Ascending aorta (tissue), 2 donors: Measurements from ENCODE around the gene OR2Z1. TPM values are rescaled to one million over a fixed set of nuclear protein-coding genes. Genes with fewer than 3 reads are reported as not detected.

Experiments
- DNase-seq, 2 donors: peaks; one replicate each; pipeline ENCODE4 v3.0.0-alpha.2; 2019; ENCODE audit warnings: low spot score in 2 of 2
- H3K27ac ChIP-seq, 2 donors: fragments of 200-600 bp; sonication (generic); one replicate each; pipeline ENCODE4 v1.5.1; 2016 to 2017; ENCODE audit warnings: mild to moderate bottlenecking in 1 of 2
- H3K27me3 ChIP-seq: fragments of 200-600 bp; sonication (generic); one replicate; pipeline ENCODE4 v1.5.1; 2017
- H3K36me3 ChIP-seq, 2 donors: fragments of 200-600 bp; sonication (generic); one replicate each; pipeline ENCODE4 v1.5.1; 2016
- H3K4me1 ChIP-seq, 2 donors: fragments of 200-600 bp; sonication (generic); one replicate each; pipeline ENCODE4 v1.5.1; 2016 to 2017; ENCODE audit warnings: mild to moderate bottlenecking in 1 of 2
- H3K4me3 ChIP-seq, 2 donors: fragments of 200-600 bp; sonication (generic); one replicate each; pipeline ENCODE4 v1.5.1; 2016 to 2017; ENCODE audit warnings: mild to moderate bottlenecking in 1 of 2
- H3K9me3 ChIP-seq, 2 donors: fragments of 200-600 bp; sonication (generic); one replicate each; pipeline ENCODE4 v1.5.1; 2016
- CTCF ChIP-seq, 3 experiments: fragments of 200-600 bp in 2 of 3; fragments of 450-650 bp in 1 of 3; sonication (generic) in 2 of 3; IDR thresholded peaks; one replicate each; pipeline ENCODE4 v1.5.1; 2016 to 2019; ENCODE audit warnings: antibody characterized with exemption in 3 of 3, mild to moderate bottlenecking in 1 of 3, moderate library complexity in 1 of 3
- intact Hi-C: fragments of 100-400 bp; cut with DNase I; formaldehyde crosslinking; loops from one replicate; pipeline ENCODE4 v1.15.1; 2023
- total RNA-seq: library from RNA; depleted of rRNA; stranded (reverse); fragments of >200 nt; gene quantifications from one replicate; pipeline ENCODE4 v1.1.0, GENCODE V29; 2016

Gene OR2Z1
- total RNA-seq, result not detected

- Histone ChIP-seq H3K27ac (no peak within 1 kb of the TSS), H3K36me3 (no peaks in the 10 kb centered on the region), H3K4me1 (no peaks in the 10 kb centered on the region), H3K27me3 (no peaks in the 10 kb centered on the region), H3K9me3 (no peaks in the 10 kb centered on the region), H3K4me3 (no peak within 1 kb of the TSS)
- no peak for DNase-seq
- intact Hi-C loops, result no loop called here
- TF ChIP-seq CTCF (IDR thresholded peaks at IDR 0.05), result no peak
These were observed at the start of gene OR2Z1 for GRCh38 chr19:8721334-8721733. OR2Z1 (plus strand) TSS chr19:8721634; CDS start chr19:8731029, 9,395 bp downstream.

GRCh38 chr19:8673276-8673891 lies 48.0 kb upstream of the OR2Z1 start:
- intact Hi-C loops, result no loop called here
- no peak for DNase-seq
- Histone ChIP-seq H3K9me3 (no peaks in the 10 kb centered on the region), H3K27ac (no peak overlapping the region), H3K27me3 (no peaks in the 10 kb centered on the region), H3K4me1 (no peaks in the 10 kb centered on the region), H3K36me3 (no peaks in the 10 kb centered on the region), H3K4me3 (no peak overlapping the region)
- TF ChIP-seq CTCF (IDR thresholded peaks at IDR 0.05), result no peak

GRCh38 chr19:8675066-8675465 lies 46.4 kb upstream of the OR2Z1 start:
- H3K36me3 ChIP-seq, result no peaks in the 10 kb centered on the region
- H3K4me3 ChIP-seq, result no peak overlapping the region
- no peak for TF ChIP-seq CTCF (IDR thresholded peaks at IDR 0.05)
- H3K9me3 ChIP-seq, result no peaks in the 10 kb centered on the region
- DNase-seq, result no peak
- H3K4me1 ChIP-seq, result no peaks in the 10 kb centered on the region
- H3K27me3 ChIP-seq, result no peaks in the 10 kb centered on the region
- no peak overlapping the region for H3K27ac ChIP-seq
- intact Hi-C loops, result no loop called here

GRCh38 chr19:8678244-8678807 lies 43.1 kb upstream of the OR2Z1 start:
- H3K36me3 ChIP-seq, result no peaks in the 10 kb centered on the region
- DNase-seq, result no peak
- H3K9me3 ChIP-seq, result no peaks in the 10 kb centered on the region
- no peak overlapping the region for H3K27ac ChIP-seq
- TF ChIP-seq CTCF (IDR thresholded peaks at IDR 0.05), result no peak
- no peaks in the 10 kb centered on the region for H3K27me3 ChIP-seq
- H3K4me3 ChIP-seq, result no peak overlapping the region
- H3K4me1 ChIP-seq, result no peaks in the 10 kb centered on the region
- intact Hi-C loops, result no loop called here

- Histone ChIP-seq H3K27me3 (no peaks in the 10 kb centered on the region), H3K36me3 (no peaks in the 10 kb centered on the region), H3K27ac (no peak overlapping the region), H3K4me1 (no peaks in the 10 kb centered on the region), H3K4me3 (no peak overlapping the region), H3K9me3 (no peaks in the 10 kb centered on the region)
- TF ChIP-seq CTCF (IDR thresholded peaks at IDR 0.05), result no peak
- no peak for DNase-seq
- intact Hi-C loops, result no loop called here
These were observed 40.6 kb upstream of the OR2Z1 start for GRCh38 chr19:8680676-8681344.
